GM12874 (cell line): ENCODE measurements around the gene GSG1.
A peak's percentile ranks its signal among the peaks of the same experiment; 100 is the strongest.

ENCODE experiments used
- TF ChIP-seq, protein P1 (sequence below): IDR thresholded peaks from 2 replicates; pipeline ENCODE4 v1.5.1; 2011; ENCODE audit warnings: low read depth, mild to moderate bottlenecking, control low read depth, low read length, moderate library complexity; ENCODE audit not compliant: insufficient read depth

Gene GSG1

DNA sequence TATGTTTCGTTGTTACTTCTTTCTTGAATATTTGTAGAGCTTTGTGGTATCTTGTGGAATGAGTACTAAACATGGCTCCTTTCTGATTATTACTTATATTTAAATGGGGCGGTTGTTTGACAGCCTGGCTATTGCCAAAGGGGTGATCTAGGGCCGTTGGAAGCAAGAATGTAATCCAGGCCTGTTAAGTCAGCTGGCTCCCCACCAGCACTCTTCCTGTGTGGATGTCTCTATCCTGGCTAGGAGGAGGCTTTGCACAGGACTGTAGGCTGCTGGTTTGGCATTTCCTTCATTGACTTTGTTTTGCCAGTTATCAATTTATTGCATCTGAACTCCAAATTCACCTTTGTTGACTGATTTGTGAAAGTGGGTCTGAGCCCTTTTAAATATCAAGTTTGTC is 53.7 kb downstream of the GSG1 start:
- TF ChIP-seq, protein P1, sequence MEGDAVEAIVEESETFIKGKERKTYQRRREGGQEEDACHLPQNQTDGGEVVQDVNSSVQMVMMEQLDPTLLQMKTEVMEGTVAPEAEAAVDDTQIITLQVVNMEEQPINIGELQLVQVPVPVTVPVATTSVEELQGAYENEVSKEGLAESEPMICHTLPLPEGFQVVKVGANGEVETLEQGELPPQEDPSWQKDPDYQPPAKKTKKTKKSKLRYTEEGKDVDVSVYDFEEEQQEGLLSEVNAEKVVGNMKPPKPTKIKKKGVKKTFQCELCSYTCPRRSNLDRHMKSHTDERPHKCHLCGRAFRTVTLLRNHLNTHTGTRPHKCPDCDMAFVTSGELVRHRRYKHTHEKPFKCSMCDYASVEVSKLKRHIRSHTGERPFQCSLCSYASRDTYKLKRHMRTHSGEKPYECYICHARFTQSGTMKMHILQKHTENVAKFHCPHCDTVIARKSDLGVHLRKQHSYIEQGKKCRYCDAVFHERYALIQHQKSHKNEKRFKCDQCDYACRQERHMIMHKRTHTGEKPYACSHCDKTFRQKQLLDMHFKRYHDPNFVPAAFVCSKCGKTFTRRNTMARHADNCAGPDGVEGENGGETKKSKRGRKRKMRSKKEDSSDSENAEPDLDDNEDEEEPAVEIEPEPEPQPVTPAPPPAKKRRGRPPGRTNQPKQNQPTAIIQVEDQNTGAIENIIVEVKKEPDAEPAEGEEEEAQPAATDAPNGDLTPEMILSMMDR, result no peak

DNA sequence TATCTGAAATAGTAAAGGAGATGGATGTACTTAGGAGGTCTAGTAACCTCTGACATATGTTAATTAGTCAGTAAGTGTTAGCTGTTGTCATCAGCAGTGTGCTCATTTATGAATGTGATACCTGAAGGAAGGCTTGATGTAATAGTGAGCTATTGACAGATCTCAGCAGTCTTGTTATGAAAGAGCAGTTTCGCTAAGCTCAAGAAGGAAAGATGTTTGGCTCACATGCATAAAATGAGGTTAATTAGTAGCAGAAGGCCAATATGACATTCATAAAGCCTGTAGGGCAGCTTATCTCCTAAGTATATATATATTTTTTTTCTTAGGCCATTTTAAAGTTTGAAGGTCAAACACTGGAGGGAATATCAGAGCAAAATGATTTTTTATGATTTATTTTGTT is 56.5 kb downstream of the GSG1 start:
- TF ChIP-seq, protein P1, result no peak

DNA sequence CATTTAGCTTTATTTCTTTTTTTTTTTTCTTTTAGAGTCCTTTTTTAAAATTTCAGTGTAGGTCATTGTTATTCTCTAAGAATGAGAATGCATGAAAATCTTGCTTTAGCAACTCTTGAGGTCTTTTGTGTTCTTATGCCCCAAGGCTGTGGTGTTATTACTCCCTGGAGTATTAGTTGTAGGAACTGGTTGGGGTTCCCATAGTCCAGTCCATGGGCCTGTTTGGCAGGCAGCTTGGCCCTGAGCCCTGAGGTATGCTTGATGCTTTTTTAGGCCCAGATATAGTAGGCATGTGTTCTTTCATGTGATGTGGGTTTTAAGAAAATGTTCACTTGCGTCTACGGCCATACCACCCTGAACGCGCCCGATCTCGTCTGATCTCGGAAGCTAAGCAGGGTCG is 57.7 kb downstream of the GSG1 start:
- TF ChIP-seq, protein P1, result no peak

DNA sequence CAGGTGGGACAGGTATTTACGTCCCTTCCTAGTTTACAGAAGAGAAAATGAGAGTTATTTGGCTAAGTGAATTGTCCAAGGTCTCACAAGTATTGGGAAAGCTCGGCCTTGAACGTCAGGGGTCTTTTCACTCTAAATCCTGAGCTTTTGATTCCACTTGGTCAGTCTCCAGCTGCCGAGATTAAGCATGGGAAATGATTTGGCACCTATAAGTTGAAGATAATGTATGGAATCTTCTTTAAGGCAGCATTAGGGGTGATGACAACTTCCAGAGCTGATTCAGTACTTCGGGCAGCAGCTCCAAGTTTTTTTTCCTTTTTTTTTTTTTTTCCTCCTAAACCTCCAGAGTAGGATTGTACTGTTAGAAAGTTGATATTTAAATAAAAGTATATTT is 58.6 kb downstream of the GSG1 start:
- TF ChIP-seq, protein P1, result no peak

DNA sequence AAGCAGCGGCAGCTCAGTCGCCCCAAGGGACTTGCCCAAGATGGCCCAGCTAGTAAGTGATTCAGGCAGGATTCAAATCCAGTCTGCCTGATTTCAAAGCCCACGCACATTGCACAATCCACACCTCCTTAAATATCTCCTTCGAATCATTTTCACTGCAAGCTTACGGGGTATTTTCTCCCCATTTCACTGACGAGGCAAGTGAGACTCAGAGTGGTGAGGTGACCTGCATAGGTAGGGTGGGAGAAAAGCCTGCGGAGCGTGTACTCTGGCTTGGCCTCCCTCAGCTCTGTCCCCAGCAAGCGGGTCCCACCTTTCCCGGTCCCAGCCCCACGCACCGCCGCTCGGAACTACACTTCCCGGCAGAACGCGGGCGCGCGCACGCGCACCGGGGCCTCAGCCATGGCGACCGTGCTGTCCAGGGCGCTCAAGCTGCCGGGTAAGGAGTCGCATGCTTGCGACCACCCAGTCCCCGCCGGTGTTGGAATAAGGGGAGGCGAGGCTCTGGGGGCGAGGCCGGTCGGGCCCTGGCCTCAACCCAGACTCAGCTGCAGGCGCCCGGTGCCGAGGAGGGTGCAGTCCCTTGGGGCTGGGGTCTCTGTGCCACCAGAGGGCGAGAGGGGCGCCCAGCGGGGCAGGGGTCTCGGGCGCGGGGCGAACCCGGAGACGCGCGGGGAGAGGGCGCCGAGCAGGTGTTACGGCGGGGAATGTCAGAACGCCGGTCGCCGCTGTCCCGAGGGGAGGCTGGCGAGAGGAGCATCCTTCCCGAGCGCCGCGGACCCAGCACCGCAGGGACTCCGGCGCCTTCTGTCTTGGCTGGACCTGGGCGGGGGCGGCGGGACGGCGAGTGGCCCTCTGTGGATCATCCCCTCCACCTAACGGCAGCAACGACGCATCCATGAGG is 59.2 kb downstream of the GSG1 start, which contains the start of gene FAM234B:
TSS of gene FAM234B (plus strand) at position 380 of the 904 bp plus-strand sequence. CDS start at position 403, 23 bp downstream.
- TF ChIP-seq, protein P1, result peak; percentile 27; the same call in 1 of the 2 replicates

DNA sequence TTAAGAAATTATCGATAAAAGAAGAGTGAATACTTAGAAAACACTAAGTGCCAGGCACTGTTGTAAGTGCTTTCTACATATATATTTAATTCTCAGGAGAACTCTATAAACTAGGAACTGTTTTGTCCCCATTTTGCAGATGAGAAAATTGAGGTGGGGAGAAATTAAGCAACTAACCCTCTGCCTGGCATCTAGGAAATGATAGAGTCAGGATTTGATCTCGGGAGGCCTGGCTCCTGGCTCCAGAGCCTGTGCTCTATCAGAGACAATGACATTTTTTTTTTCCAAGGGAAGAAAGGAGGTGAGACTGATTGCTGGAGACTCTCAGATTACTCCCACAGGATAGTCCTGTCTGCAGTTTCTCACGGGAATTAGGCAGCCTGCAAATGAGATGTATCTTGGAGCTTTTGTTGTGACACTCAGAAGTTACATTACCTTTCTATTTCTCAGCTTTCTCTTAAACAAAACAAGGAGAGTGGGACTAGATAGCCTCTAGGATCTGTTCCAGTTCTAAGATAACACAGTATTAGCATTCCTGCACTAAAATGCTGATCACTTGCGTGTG is 60.7 kb downstream of the GSG1 start:
- TF ChIP-seq, protein P1, result no peak

DNA sequence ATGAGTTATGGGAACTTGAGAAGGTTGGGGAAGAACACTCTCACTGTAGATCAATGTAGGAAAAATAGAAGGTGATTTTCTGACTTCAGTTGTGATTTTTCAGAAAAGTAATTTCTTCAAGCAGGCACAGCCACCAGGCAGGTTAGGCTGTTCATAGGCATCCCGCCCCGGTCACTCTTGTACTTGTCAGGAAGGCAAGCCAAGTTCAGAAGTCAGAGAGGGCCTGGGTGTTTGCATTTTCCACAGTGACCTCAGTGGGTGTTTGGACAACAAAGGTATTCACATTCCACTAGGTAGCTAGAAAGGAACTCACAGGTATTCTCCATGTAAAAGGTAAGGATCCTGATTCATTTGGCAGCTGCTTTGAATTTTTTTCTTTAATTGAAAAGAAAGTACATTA is 62.2 kb downstream of the GSG1 start:
- TF ChIP-seq, protein P1, result no peak
